Measurements from ENCODE around the gene ZBTB17.

DNA sequence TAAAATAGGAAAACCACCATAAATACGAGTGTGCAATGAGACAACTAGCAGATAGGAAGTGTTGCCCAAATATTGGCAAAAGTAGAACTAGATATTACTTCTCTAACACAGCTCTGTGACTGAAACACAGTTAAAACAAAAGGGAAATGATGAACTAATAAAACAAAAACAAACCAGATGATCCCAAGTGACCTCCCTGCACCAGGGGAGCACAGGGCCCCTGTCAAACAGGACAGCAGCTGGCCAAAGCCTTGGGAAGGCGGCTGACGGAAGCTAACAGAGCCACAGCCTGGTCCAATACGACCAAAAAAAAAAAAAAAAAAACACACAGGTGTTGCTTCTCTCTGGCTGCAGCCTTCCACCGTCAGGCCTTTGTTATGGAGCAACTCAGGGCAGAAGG lies 17.8 kb downstream of the ZBTB17 start:
- TF ChIP-seq, protein P1, sequence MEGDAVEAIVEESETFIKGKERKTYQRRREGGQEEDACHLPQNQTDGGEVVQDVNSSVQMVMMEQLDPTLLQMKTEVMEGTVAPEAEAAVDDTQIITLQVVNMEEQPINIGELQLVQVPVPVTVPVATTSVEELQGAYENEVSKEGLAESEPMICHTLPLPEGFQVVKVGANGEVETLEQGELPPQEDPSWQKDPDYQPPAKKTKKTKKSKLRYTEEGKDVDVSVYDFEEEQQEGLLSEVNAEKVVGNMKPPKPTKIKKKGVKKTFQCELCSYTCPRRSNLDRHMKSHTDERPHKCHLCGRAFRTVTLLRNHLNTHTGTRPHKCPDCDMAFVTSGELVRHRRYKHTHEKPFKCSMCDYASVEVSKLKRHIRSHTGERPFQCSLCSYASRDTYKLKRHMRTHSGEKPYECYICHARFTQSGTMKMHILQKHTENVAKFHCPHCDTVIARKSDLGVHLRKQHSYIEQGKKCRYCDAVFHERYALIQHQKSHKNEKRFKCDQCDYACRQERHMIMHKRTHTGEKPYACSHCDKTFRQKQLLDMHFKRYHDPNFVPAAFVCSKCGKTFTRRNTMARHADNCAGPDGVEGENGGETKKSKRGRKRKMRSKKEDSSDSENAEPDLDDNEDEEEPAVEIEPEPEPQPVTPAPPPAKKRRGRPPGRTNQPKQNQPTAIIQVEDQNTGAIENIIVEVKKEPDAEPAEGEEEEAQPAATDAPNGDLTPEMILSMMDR (IDR thresholded peaks at IDR 0.05; ENCODE audit: borderline replicate concordance, extremely low read depth, low read length, poor library complexity, severe bottlenecking) = no peak
- TF ChIP-seq EZH2 (IDR thresholded peaks at IDR 0.05; ENCODE audit: borderline replicate concordance, low read depth, low read length, severe bottlenecking) = no peak
